Heart left ventricle (tissue), 16 donors: Measurements from ENCODE around the gene FIBP. TPM values are rescaled to one million over a fixed set of nuclear protein-coding genes. Genes with fewer than 3 reads are reported as not detected.
A peak's percentile ranks its signal among the peaks of the same experiment; 100 is the strongest.

ENCODE experiments used
- ATAC-seq, 4 donors: fragments of 200-7000 bp; cut with Tn5 transposase; one replicate each; pipeline ENCODE4 v1.9.1; 2020 to 2022; ENCODE audit warnings: moderate library complexity in 4 of 4, mild to moderate bottlenecking in 3 of 4, moderate number of reproducible peaks in 1 of 4
- DNase-seq, 5 donors: peaks; one replicate each; pipeline ENCODE4 v3.0.0-alpha.2; 2020
- H3K27ac ChIP-seq, 12 donors: fragments of 200-600 bp; sonication (generic) in 4 of 12; one replicate each; pipeline versions ENCODE4 v1.5.0 to v1.8.0; 2016 to 2022; ENCODE audit warnings: mild to moderate bottlenecking in 2 of 12
- H3K27me3 ChIP-seq, 9 donors: fragments of 200-600 bp; sonication (generic) in 2 of 9; one replicate each; pipeline versions ENCODE4 v1.5.1 to v1.8.0; 2016 to 2022; ENCODE audit warnings: mild to moderate bottlenecking in 3 of 9
- H3K36me3 ChIP-seq, 9 donors: fragments of 200-600 bp; sonication (generic) in 2 of 9; one replicate each; pipeline versions ENCODE4 v1.5.0 to v1.8.0; 2018 to 2022; ENCODE audit warnings: mild to moderate bottlenecking in 2 of 9
- H3K4me1 ChIP-seq, 12 donors: fragments of 200-600 bp; sonication (generic) in 4 of 12; one replicate each; pipeline versions ENCODE4 v1.5.0 to v1.8.0; 2016 to 2022; ENCODE audit warnings: mild to moderate bottlenecking in 3 of 12
- H3K4me3 ChIP-seq, 12 donors: fragments of 200-600 bp; sonication (generic) in 4 of 12; one replicate each; pipeline versions ENCODE4 v1.5.0 to v1.8.0; 2017 to 2022; ENCODE audit warnings: mild to moderate bottlenecking in 9 of 12, moderate library complexity in 4 of 12
- H3K9me3 ChIP-seq, 12 donors: fragments of 200-600 bp; sonication (generic) in 4 of 12; one replicate each; pipeline versions ENCODE4 v1.5.0 to v1.8.0; 2016 to 2022; ENCODE audit warnings: mild to moderate bottlenecking in 1 of 12
- POLR2A ChIP-seq, 2 donors: fragments of 450-650 bp; IDR thresholded peaks; one replicate each; pipeline ENCODE4 v1.6.1; 2017; ENCODE audit warnings: antibody characterized with exemption in 2 of 2, mild to moderate bottlenecking in 2 of 2, moderate library complexity in 2 of 2
- WGBS, 4 donors: extraction: QIAGEN DNeasy Blood & Tissue Kit in 2 of 4; methylation state at CpG; one replicate each; pipeline versions ENCODE4 v1.1.5 to v1.1.7; 2013 to 2018; 5-methylcytosine and 5-hydroxymethylcytosine counted together
- intact Hi-C, 10 donors: fragments of 100-400 bp; cut with DNase I; formaldehyde crosslinking; loops; one replicate each; pipeline versions ENCODE4 v1.11.1 to v1.14.2; 2022
- polyA plus RNA-seq, 2 donors: library from polyadenylated mRNA; stranded (reverse); fragments of 200-250 nt; gene quantifications; one replicate each; pipeline ENCODE4 v1.2.3, GENCODE V29; 2013
- total RNA-seq, 9 donors: library from RNA; depleted of rRNA in 2 of 9; stranded (reverse); fragments of >200 nt in 2 of 9; fragmentation: NEBNext Ultra II Directional in 3 of 9; extraction: Animal tissue kit (Norgen Biotek cat#: 25700) in 3 of 9; gene quantifications; one replicate each; pipeline versions ENCODE4 v1.1.0 to v1.2.4, GENCODE V29; 2016 to 2023
- TF ChIP-seq, protein P1 (sequence below), 12 donors: fragments of 200-600 bp; sonication (generic) in 4 of 12; IDR thresholded peaks; one replicate each; pipeline versions ENCODE4 v1.5.0 to v1.8.0; 2018 to 2022; ENCODE audit warnings: antibody characterized with exemption in 12 of 12, mild to moderate bottlenecking in 5 of 12
- donor health status: ischemic (EF 13 %, LVEDD 7.1; RV severe dilation, severe dysfunction).
- donor health status: healthy with polysubstance abuse.
- donor health status: DM: no; HTN: yes; CAD: no.
- donor health status: DM: no; HTN: no; CAD: no.
- donor health status: ischemic (EF 25% LVEDD 6.9; RV normal size, moderate dysfunction).
- donor health status: ischemic (EF 25% LVEDD 5.7; RV mildly dilated, moderate dysfunction).
- donor health status: healthy.
- donor health status: DM: yes; HTN: yes; CAD: no.
- donor health status: ischemic (EF 35%, LVEDD 5.7; RV mildly dilated, moderate dysfunction).
- donor health status: nonischemic (EF 11% LVEDD 7.7; RV severe dilation, severe dysfunction).
- donor health status: DM: yes; HTN: yes; CAD: no.
- donor health status: PGD.
- donor health status: ischemic (EF 29% LVEDD 5.4; RV normal size, mild dysfunction).
- donor health status: nonischemic (EF 23%, LVEDD 6.1; RV moderate dilation, normal function).

The FIBP gene
- total and polyA plus RNA-seq, 11 donors = 35.0 to 93.9 (median 57.3) TPM

DNA sequence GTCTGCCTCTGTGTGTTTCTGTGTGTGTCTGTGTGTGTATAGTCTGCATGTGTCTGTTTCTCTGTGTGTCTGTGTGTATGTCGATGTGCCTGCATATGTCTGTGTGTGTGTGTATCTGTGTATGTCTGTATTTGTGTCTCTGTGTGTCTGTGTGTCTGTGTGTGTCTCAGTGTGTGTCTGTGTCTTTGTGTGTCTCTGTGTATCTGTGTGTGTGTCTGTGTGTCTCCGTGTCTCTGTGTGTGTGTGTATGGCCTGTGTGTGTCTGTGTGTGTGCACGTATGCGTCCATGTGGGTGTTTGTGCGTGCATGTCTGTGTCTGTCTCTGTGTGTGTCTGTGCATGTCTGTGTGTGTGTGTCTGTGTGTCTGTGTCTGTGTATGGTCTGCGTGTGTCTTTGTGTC lies 54.1 kb downstream of the FIBP start:
- H3K9me3 ChIP-seq = no peaks in the 10 kb centered on the region
- ATAC-seq = no peak
- DNase-seq = no peak
- intact Hi-C loops = no loop called here
- H3K36me3 ChIP-seq = no peaks in the 10 kb centered on the region
- H3K27me3 ChIP-seq = no peaks in the 10 kb centered on the region
- no peak for TF ChIP-seq POLR2A (IDR thresholded peaks at IDR 0.05)
- TF ChIP-seq, protein P1, sequence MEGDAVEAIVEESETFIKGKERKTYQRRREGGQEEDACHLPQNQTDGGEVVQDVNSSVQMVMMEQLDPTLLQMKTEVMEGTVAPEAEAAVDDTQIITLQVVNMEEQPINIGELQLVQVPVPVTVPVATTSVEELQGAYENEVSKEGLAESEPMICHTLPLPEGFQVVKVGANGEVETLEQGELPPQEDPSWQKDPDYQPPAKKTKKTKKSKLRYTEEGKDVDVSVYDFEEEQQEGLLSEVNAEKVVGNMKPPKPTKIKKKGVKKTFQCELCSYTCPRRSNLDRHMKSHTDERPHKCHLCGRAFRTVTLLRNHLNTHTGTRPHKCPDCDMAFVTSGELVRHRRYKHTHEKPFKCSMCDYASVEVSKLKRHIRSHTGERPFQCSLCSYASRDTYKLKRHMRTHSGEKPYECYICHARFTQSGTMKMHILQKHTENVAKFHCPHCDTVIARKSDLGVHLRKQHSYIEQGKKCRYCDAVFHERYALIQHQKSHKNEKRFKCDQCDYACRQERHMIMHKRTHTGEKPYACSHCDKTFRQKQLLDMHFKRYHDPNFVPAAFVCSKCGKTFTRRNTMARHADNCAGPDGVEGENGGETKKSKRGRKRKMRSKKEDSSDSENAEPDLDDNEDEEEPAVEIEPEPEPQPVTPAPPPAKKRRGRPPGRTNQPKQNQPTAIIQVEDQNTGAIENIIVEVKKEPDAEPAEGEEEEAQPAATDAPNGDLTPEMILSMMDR (IDR thresholded peaks at IDR 0.05) = no peak
- H3K4me3 ChIP-seq = peak overlapping the region in 11 of 12 donors; percentile 19 to 72 (median 63)
- WGBS, 4 donors = 42 to 65% (median 54%) methylated on average over 6 of the region's 6 CpGs
- peaks cover 0 to 15% (median 7%) of the 10 kb centered on the region in 12 donors for H3K4me1 ChIP-seq
- no peak overlapping the region for H3K27ac ChIP-seq

Other genes with a start within 250 kb of the FIBP start
- gene RELA, start 225.6 kb downstream of the FIBP start, total RNA-seq = 10 to 100 TPM; 31.2 to 86.4 (median 42.3) TPM
- gene RELA, start 225.6 kb downstream of the FIBP start, polyA plus RNA-seq = 10 to 100 TPM; 22.2 to 49.5 TPM
- 10 to 100 TPM; 36.4 to 52.5 (median 40.1) TPM for gene KAT5, start 176.2 kb downstream of the FIBP start, total RNA-seq
- 10 to 100 TPM; 39.4 to 62.5 TPM for gene KAT5, start 176.2 kb downstream of the FIBP start, polyA plus RNA-seq
- gene RNASEH2C, start 167.7 kb downstream of the FIBP start, total RNA-seq = 100 to 1,000 TPM in 2 of 9 donors, 10 to 100 TPM in 7; 31.7 to 131 (median 44.6) TPM
- gene RNASEH2C, start 167.7 kb downstream of the FIBP start, polyA plus RNA-seq = 100 to 1,000 TPM in 1 of 2 donors, 10 to 100 TPM in 1; 90.5 to 120 TPM
- gene AP5B1, start 107.5 kb downstream of the FIBP start, total RNA-seq = 10 to 100 TPM in 2 of 9 donors, 1 to 10 TPM in 7; 5.4 to 17.7 (median 8.7) TPM
- 1 to 10 TPM; 4.4 to 9.5 TPM for gene AP5B1, start 107.5 kb downstream of the FIBP start, polyA plus RNA-seq
- not detected for gene OVOL1, start 101.4 kb downstream of the FIBP start, total RNA-seq
- gene OVOL1, start 101.4 kb downstream of the FIBP start, polyA plus RNA-seq = not detected
- gene SNX32, start 54.5 kb downstream of the FIBP start, total RNA-seq = under 1 TPM in 4 of 9 donors, not detected in 5; 0.13 to 0.52 (median 0.37) TPM
- under 1 TPM; 0.11 to 0.54 TPM for gene SNX32, start 54.5 kb downstream of the FIBP start, polyA plus RNA-seq
- 100 to 1,000 TPM; 289 to 839 (median 424) TPM for gene CFL1, start 30.3 kb downstream of the FIBP start, total RNA-seq
- 100 to 1,000 TPM; 289 to 973 TPM for gene CFL1, start 30.3 kb downstream of the FIBP start, polyA plus RNA-seq
- gene MUS81, start 28.0 kb downstream of the FIBP start, total RNA-seq = 10 to 100 TPM; 24.6 to 39.6 (median 35.5) TPM
- 10 to 100 TPM; 53.0 to 56.1 TPM for gene MUS81, start 28.0 kb downstream of the FIBP start, polyA plus RNA-seq
- gene EFEMP2, start 15.7 kb downstream of the FIBP start, total RNA-seq = 100 to 1,000 TPM in 3 of 9 donors, 10 to 100 TPM in 6; 67.7 to 123 (median 88.7) TPM
- 10 to 100 TPM; 43.6 to 86.6 TPM for gene EFEMP2, start 15.7 kb downstream of the FIBP start, polyA plus RNA-seq
- gene CTSW, start 8.6 kb downstream of the FIBP start, total RNA-seq = 1 to 10 TPM in 3 of 9 donors, under 1 TPM in 5, not detected in 1; 0.16 to 9.4 (median 0.90) TPM
- gene CTSW, start 8.6 kb downstream of the FIBP start, polyA plus RNA-seq = under 1 TPM; 0.17 to 0.53 TPM
- gene CCDC85B, start 2.2 kb upstream of the FIBP start, total RNA-seq = 10 to 100 TPM; 32.3 to 78.1 (median 36.9) TPM
- gene CCDC85B, start 2.2 kb upstream of the FIBP start, polyA plus RNA-seq = 10 to 100 TPM; 31.3 to 62.1 TPM
- 10 to 100 TPM in 1 of 9 donors, 1 to 10 TPM in 6, under 1 TPM in 2; 0.22 to 13.7 (median 1.5) TPM for gene FOSL1, start 11.9 kb upstream of the FIBP start, total RNA-seq
- 10 to 100 TPM in 1 of 2 donors, 1 to 10 TPM in 1; 1.2 to 48.1 TPM for gene FOSL1, start 11.9 kb upstream of the FIBP start, polyA plus RNA-seq
- gene C11orf68, start 30.6 kb upstream of the FIBP start, total RNA-seq = 10 to 100 TPM; 17.0 to 49.0 (median 39.5) TPM
- gene C11orf68, start 30.6 kb upstream of the FIBP start, polyA plus RNA-seq = 10 to 100 TPM; 34.0 to 41.5 TPM
- gene DRAP1, start 31.0 kb upstream of the FIBP start, total RNA-seq = 100 to 1,000 TPM in 4 of 9 donors, 10 to 100 TPM in 5; 76.5 to 144 (median 96.9) TPM
- gene DRAP1, start 31.0 kb upstream of the FIBP start, polyA plus RNA-seq = 100 to 1,000 TPM; 168 to 180 TPM
- gene TSGA10IP, start 57.0 kb upstream of the FIBP start, total RNA-seq = under 1 TPM in 1 of 9 donors, not detected in 8; 0.51 TPM
- not detected for gene TSGA10IP, start 57.0 kb upstream of the FIBP start, polyA plus RNA-seq
- gene SART1, start 73.3 kb upstream of the FIBP start, total RNA-seq = 10 to 100 TPM; 21.6 to 57.2 (median 31.1) TPM
- gene SART1, start 73.3 kb upstream of the FIBP start, polyA plus RNA-seq = 10 to 100 TPM; 40.4 to 70.1 TPM
- gene EIF1AD, start 113.7 kb upstream of the FIBP start, total RNA-seq = 10 to 100 TPM; 13.0 to 25.2 (median 20.7) TPM
- 10 to 100 TPM; 12.9 to 44.0 TPM for gene EIF1AD, start 113.7 kb upstream of the FIBP start, polyA plus RNA-seq
- gene BANF1, start 114.0 kb upstream of the FIBP start, total RNA-seq = 100 to 1,000 TPM in 7 of 9 donors, 10 to 100 TPM in 2; 68.7 to 227 (median 187) TPM
- gene BANF1, start 114.0 kb upstream of the FIBP start, polyA plus RNA-seq = 100 to 1,000 TPM; 220 to 345 TPM
- 1 to 10 TPM in 3 of 9 donors, under 1 TPM in 1, not detected in 5; 0.87 to 8.3 (median 2.3) TPM for gene CST6, start 123.5 kb upstream of the FIBP start, total RNA-seq
- 1 to 10 TPM in 1 of 2 donors, not detected in 1; 6.3 TPM for gene CST6, start 123.5 kb upstream of the FIBP start, polyA plus RNA-seq
- gene CATSPER1, start 138.0 kb upstream of the FIBP start, total RNA-seq = under 1 TPM in 2 of 9 donors, not detected in 7; 0.35 to 0.91 TPM
- under 1 TPM in 1 of 2 donors, not detected in 1; 0.12 TPM for gene CATSPER1, start 138.0 kb upstream of the FIBP start, polyA plus RNA-seq
- 1 to 10 TPM in 8 of 9 donors, under 1 TPM in 1; 0.96 to 4.9 (median 2.4) TPM for gene GAL3ST3, start 160.7 kb upstream of the FIBP start, total RNA-seq
- 1 to 10 TPM in 1 of 2 donors, under 1 TPM in 1; 0.08 to 1.1 TPM for gene GAL3ST3, start 160.7 kb upstream of the FIBP start, polyA plus RNA-seq
- gene SF3B2, start 163.9 kb upstream of the FIBP start, total RNA-seq = 10 to 100 TPM; 69.8 to 92.9 (median 79.6) TPM
- 100 to 1,000 TPM in 1 of 2 donors, 10 to 100 TPM in 1; 43.5 to 106 TPM for gene SF3B2, start 163.9 kb upstream of the FIBP start, polyA plus RNA-seq
- gene PACS1, start 181.8 kb upstream of the FIBP start, total RNA-seq = 100 to 1,000 TPM in 3 of 9 donors, 10 to 100 TPM in 6; 39.2 to 151 (median 90.4) TPM
- 10 to 100 TPM; 30.6 to 40.2 TPM for gene PACS1, start 181.8 kb upstream of the FIBP start, polyA plus RNA-seq